CD4-positive, CD25-positive, alpha-beta regulatory T cell (primary cell): ENCODE results near the gene FRY. TPM values are rescaled to one million over a fixed set of nuclear protein-coding genes. Genes with fewer than 3 reads are reported as not detected.
A peak's percentile ranks its signal among the peaks of the same experiment; 100 is the strongest.

ENCODE experiments used
- ATAC-seq, 2 donors: fragments of 150-1000 bp; cut with Tn5 transposase; one replicate each; pipeline ENCODE4 v1.10.0; 2021; ENCODE audit warnings: low read depth in 2 of 2, moderate number of reproducible peaks in 2 of 2, moderate library complexity in 1 of 2
- DNase-seq, 3 donors: peaks; one replicate each; pipeline versions ENCODE4 v3.0.0 to v3.0.0-alpha.2; 2012 to 2022; ENCODE audit warnings: mixed read lengths in 1 of 3
- H3K27ac ChIP-seq: one replicate; pipeline ENCODE4 v1.7.0; 2013; ENCODE audit warnings: mild to moderate bottlenecking, low read length; ENCODE audit not compliant: insufficient read depth, poor library complexity, severe bottlenecking
- H3K27me3 ChIP-seq: one replicate; pipeline ENCODE4 v1.7.0; 2013; ENCODE audit warnings: low read length; ENCODE audit not compliant: control insufficient read depth, insufficient read depth
- H3K36me3 ChIP-seq: one replicate; pipeline ENCODE4 v1.7.0; 2013; ENCODE audit warnings: mild to moderate bottlenecking, low read length, moderate library complexity; ENCODE audit not compliant: control insufficient read depth, insufficient read depth
- H3K4me1 ChIP-seq: 2 replicates; pipeline ENCODE4 v1.7.0; 2013; ENCODE audit warnings: mild to moderate bottlenecking, low read length; ENCODE audit not compliant: insufficient read depth, control insufficient read depth, poor library complexity, severe bottlenecking
- H3K4me3 ChIP-seq: one replicate; pipeline ENCODE4 v1.7.0; 2013; ENCODE audit warnings: low read depth, mild to moderate bottlenecking, low read length, moderate library complexity
- H3K9me3 ChIP-seq, 2 experiments: 1 replicate in 1 of 2; 2 replicates in 1 of 2; pipeline ENCODE4 v1.7.0; 2013; ENCODE audit warnings: low read length in 2 of 2, mild to moderate bottlenecking in 1 of 2, moderate library complexity in 1 of 2; ENCODE audit not compliant: control insufficient read depth in 2 of 2
- H3K27ac Mint-ChIP-seq, 3 donors: one replicate each; pipeline ENCODE4 v1.8.0; 2020 to 2022; ENCODE audit warnings: mild to moderate bottlenecking in 3 of 3, mixed read lengths in 3 of 3, moderate library complexity in 2 of 3
- H3K27me3 Mint-ChIP-seq: one replicate; pipeline ENCODE4 v1.8.0; 2022; ENCODE audit warnings: mild to moderate bottlenecking, mixed read lengths
- H3K36me3 Mint-ChIP-seq: one replicate; pipeline ENCODE4 v1.8.0; 2020; ENCODE audit warnings: mixed read lengths
- H3K4me1 Mint-ChIP-seq, 4 donors: one replicate each; pipeline ENCODE4 v1.8.0; 2020 to 2022; ENCODE audit warnings: mixed read lengths in 4 of 4, mild to moderate bottlenecking in 1 of 4
- H3K4me3 Mint-ChIP-seq, 4 donors: one replicate each; pipeline ENCODE4 v1.8.0; 2020 to 2022; ENCODE audit warnings: mild to moderate bottlenecking in 4 of 4, mixed read lengths in 4 of 4, moderate library complexity in 3 of 4
- H3K9me3 Mint-ChIP-seq, 7 donors: one replicate each; pipeline ENCODE4 v1.8.0; 2020 to 2022; ENCODE audit warnings: mixed read lengths in 7 of 7, mild to moderate bottlenecking in 3 of 7, moderate library complexity in 2 of 7
- polyA plus RNA-seq, 4 donors: library from polyadenylated mRNA; unstranded; fragments of 300-500 nt; fragmentation: Illumina TruSeq; gene quantifications; one replicate each; pipeline ENCODE4 v1.2.3, GENCODE V29; 2021
- total RNA-seq: library from RNA; stranded (reverse); gene quantifications from one replicate; pipeline ENCODE4 v1.2.3, GENCODE V29; 2022

FRY gene
- total and polyA plus RNA-seq, 5 donors from 2014 or later = 0.96 to 12.8 (median 1.0) TPM

DNA sequence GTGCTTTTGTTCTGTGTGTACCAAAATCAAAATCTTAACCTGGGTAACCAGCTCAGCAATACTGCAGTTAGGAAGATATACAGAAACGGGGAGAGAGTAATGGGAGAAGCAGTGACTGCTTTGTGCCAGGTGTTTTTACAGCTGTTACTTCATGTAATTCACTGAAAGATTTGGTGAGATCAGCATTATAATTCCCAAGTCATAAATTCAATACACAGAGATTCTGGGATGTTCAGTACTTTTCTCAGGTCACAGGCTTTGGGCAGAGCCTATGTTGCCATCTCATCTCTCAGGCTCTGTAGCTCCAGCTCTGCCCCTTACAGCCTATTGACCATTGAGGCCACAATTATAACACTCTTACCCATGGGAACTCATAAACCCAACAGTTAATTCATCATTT, 145.1 kb downstream of the FRY start:
- Histone ChIP-seq H3K27ac (no peak overlapping the region), H3K4me3 (no peak overlapping the region), H3K27me3 (peaks cover 2% of the 10 kb centered on the region), H3K36me3 (no peaks in the 10 kb centered on the region), H3K9me3 (no peaks in the 10 kb centered on the region), H3K4me1 (no peaks in the 10 kb centered on the region)
- H3K4me3 Mint-ChIP-seq = no peak overlapping the region
- no peaks in the 10 kb centered on the region for H3K4me1 Mint-ChIP-seq
- no peak for DNase-seq
- no peak for ATAC-seq
- peaks cover 4% of the 10 kb centered on the region for H3K36me3 Mint-ChIP-seq
- peaks cover 14% of the 10 kb centered on the region for H3K27me3 Mint-ChIP-seq
- H3K9me3 Mint-ChIP-seq = peaks cover 0 to 2% (median 0%) of the 10 kb centered on the region in 7 donors
- H3K27ac Mint-ChIP-seq = no peak overlapping the region

DNA sequence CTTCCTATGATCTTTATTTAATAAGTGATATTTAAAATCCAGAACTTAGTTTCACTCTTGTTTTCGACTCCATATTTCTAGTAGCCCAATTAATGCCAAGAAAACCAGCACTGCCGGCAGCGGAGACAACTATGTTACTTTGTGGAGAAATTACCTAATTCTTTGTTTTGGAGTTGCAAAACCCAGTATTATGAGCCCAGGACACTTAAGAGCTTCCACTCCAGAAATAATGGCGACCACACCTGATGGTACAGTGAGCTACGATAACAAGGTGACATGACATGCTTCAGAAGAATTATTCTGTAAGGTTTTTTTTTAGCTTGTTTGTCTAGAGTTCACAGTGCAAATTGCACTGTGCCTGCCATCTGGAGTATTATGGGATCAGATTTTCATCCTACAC, 147.2 kb downstream of the FRY start:
- H3K36me3 Mint-ChIP-seq = no peaks in the 10 kb centered on the region
- H3K36me3 ChIP-seq = no peaks in the 10 kb centered on the region
- H3K27me3 Mint-ChIP-seq = peaks cover 5% of the 10 kb centered on the region
- peaks cover 2% of the 10 kb centered on the region for H3K27me3 ChIP-seq
- H3K4me3 ChIP-seq = no peak overlapping the region
- no peaks in the 10 kb centered on the region for H3K4me1 Mint-ChIP-seq
- H3K27ac Mint-ChIP-seq = no peak overlapping the region
- H3K9me3 Mint-ChIP-seq = peaks cover 0 to 2% (median 0%) of the 10 kb centered on the region in 7 donors
- DNase-seq (no peak), ATAC-seq (no peak)
- H3K4me3 Mint-ChIP-seq = no peak overlapping the region
- no peak overlapping the region for H3K27ac ChIP-seq
- H3K4me1 ChIP-seq = no peaks in the 10 kb centered on the region
- no peaks in the 10 kb centered on the region for H3K9me3 ChIP-seq

DNA sequence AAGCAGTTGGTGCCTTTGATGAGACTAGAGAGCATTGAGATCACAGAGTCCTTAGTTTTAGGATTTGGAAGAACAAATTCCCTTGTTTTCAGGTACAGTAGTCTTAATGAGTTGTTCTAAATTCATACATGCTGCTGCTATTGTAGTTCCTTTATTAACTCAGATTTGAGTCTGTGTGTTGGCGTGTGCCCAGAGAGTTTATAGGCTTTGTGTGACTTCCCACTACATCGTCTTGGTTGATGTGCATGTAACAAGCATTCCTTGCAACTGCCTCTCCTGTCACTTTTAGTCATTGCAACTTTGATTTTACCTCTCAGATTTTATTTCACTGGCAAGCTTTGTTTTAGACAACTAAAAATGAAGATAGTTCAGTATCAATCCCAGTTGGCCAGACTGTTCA, 148.1 kb downstream of the FRY start:
- Histone ChIP-seq H3K36me3 (no peaks in the 10 kb centered on the region), H3K9me3 (no peaks in the 10 kb centered on the region), H3K4me3 (no peak overlapping the region), H3K27me3 (peaks cover 2% of the 10 kb centered on the region), H3K27ac (no peak overlapping the region), H3K4me1 (no peaks in the 10 kb centered on the region)
- Mint-ChIP-seq H3K9me3 (peaks cover 0 to 2% (median 0%) of the 10 kb centered on the region in 7 donors), H3K36me3 (no peaks in the 10 kb centered on the region), H3K27me3 (peaks cover 5% of the 10 kb centered on the region), H3K4me3 (no peak overlapping the region), H3K27ac (peak overlapping the region in 1 of 3 donors; percentile 67), H3K4me1 (no peaks in the 10 kb centered on the region)
- DNase-seq (no peak), ATAC-seq (no peak)

DNA sequence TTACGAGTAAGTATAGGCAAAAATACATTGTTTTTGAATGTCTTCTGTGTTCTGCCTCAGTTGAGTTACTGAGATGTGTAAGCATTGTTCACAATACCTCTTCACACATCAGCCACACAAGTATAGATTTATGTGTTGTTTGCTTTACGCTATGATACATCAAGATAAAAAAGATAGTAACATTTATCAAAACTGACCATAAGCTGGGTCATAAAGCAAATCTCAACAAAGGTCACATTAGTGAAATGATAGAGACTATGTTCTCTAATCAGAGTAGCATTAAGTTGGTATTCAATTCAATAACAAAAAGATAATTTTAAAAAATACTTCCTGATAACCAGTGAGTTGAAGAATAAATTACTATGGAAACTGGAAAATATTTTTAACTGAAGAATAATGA, 156.1 kb downstream of the FRY start:
- Histone ChIP-seq H3K36me3 (no peaks in the 10 kb centered on the region), H3K27ac (no peak overlapping the region), H3K9me3 (no peaks in the 10 kb centered on the region), H3K27me3 (no peaks in the 10 kb centered on the region), H3K4me1 (no peaks in the 10 kb centered on the region), H3K4me3 (no peak overlapping the region)
- DNase-seq (no peak), ATAC-seq (no peak)
- H3K27me3 Mint-ChIP-seq = peaks cover 7% of the 10 kb centered on the region
- H3K4me3 Mint-ChIP-seq = no peak overlapping the region
- no peaks in the 10 kb centered on the region for H3K36me3 Mint-ChIP-seq
- no peak overlapping the region for H3K27ac Mint-ChIP-seq
- H3K4me1 Mint-ChIP-seq = no peaks in the 10 kb centered on the region
- H3K9me3 Mint-ChIP-seq = peaks cover 0 to under 1% (median 0%) of the 10 kb centered on the region in 7 donors

DNA sequence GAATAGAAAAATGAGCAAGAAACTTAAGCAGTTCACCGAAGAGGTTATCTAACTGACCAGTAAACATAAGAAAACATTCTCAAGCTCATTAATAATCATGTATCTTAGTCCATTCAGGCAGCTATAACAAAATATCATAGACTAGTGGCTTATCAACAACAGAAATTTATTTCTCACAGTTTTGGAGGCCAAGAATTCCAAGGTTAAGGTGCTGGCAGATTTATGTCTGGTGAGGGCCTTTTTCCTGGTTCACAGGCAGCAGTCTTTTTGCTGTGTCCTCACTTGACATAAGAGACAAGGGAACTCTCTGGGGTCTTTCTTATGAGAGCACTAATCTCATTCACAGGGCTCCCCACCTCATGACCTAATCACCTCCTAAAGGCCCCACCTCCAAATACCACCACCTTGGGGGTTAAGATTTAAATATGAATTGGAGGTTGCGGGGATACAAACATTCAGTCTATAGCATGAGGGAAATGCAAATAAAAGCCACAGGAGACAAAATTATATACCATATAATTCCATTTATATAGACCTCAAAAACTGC, 160.0 kb downstream of the FRY start:
- no peaks in the 10 kb centered on the region for H3K4me1 ChIP-seq
- H3K4me1 Mint-ChIP-seq = no peaks in the 10 kb centered on the region
- no peaks in the 10 kb centered on the region for H3K27me3 ChIP-seq
- no peak overlapping the region for H3K27ac ChIP-seq
- no peaks in the 10 kb centered on the region for H3K36me3 Mint-ChIP-seq
- ATAC-seq (no peak), DNase-seq (no peak)
- H3K9me3 ChIP-seq = no peaks in the 10 kb centered on the region
- no peaks in the 10 kb centered on the region for H3K36me3 ChIP-seq
- no peaks in the 10 kb centered on the region for H3K9me3 Mint-ChIP-seq
- no peak overlapping the region for H3K4me3 Mint-ChIP-seq
- H3K27ac Mint-ChIP-seq = no peak overlapping the region
- no peak overlapping the region for H3K4me3 ChIP-seq
- H3K27me3 Mint-ChIP-seq = peaks cover 13% of the 10 kb centered on the region

DNA sequence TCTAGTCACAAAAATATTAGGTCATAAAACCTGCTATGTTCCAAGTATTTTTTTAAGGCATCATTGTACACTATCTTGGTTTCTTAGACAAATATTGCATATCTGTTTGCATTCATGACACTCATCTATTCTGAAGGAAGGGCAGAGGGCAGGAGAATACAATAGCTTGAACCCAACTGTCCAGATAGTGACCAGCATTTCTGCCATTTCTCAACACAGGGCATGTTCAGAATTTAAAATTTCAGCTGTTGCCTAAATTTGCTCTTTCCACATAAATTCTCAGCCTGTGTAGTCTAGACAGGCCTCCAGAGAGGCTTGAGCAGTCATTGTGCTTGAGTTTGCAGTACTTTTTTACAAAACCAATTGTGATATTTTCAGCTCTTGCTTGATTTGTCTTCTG, 164.1 kb downstream of the FRY start:
- Mint-ChIP-seq H3K9me3 (no peaks in the 10 kb centered on the region), H3K27ac (no peak overlapping the region), H3K4me1 (no peaks in the 10 kb centered on the region), H3K27me3 (peaks cover 11% of the 10 kb centered on the region), H3K36me3 (no peaks in the 10 kb centered on the region), H3K4me3 (no peak overlapping the region)
- no peaks in the 10 kb centered on the region for H3K9me3 ChIP-seq
- ATAC-seq (no peak), DNase-seq (no peak)
- H3K36me3 ChIP-seq = no peaks in the 10 kb centered on the region
- H3K4me1 ChIP-seq = no peaks in the 10 kb centered on the region
- H3K27ac ChIP-seq = no peak overlapping the region
- H3K4me3 ChIP-seq = no peak overlapping the region
- H3K27me3 ChIP-seq = no peaks in the 10 kb centered on the region

DNA sequence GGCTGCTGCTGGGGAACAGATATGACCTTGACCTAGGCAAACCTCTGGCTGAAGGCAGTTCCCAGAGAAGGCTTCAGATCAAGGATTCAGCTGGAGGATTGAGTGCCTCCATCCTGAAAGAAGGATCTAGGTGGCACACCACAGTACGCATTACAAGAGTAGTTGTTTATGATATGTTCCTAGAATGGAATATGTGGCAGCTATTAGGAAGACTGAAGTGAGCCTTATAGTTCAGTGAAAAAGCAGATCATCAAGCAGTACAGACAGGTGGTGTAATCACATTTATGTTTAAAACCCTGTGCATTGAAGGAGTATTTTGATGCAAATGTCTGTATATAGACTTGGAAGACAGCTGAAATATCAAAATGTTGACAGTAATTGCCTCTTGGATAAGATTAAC, 167.6 kb downstream of the FRY start:
- no peaks in the 10 kb centered on the region for H3K9me3 ChIP-seq
- Mint-ChIP-seq H3K27me3 (peaks cover 16% of the 10 kb centered on the region), H3K4me1 (no peaks in the 10 kb centered on the region)

DNA sequence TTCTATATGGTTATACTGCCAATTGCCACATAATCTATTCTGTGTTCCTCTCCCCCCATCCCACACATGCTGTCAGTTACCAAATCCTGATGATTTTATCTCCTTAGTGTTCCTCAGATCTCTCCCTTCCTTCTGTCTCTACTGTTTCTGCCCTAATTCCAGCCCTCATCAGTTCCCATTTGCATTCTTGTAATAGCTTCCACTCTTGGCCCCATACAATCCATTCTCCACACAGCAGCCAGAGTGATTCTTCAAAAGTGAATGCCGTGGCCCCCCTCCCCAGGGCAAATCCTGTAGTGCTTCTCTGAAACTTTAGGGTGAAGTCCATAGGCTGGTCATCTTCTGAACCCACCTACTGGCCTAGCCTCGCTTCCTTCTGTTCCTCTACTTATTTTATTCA, 169.2 kb downstream of the FRY start:
- ATAC-seq (no peak), DNase-seq (no peak)
- H3K36me3 Mint-ChIP-seq = no peaks in the 10 kb centered on the region
- H3K36me3 ChIP-seq = no peaks in the 10 kb centered on the region
- H3K27me3 Mint-ChIP-seq = peaks cover 17% of the 10 kb centered on the region
- H3K4me1 Mint-ChIP-seq = no peaks in the 10 kb centered on the region
- no peaks in the 10 kb centered on the region for H3K9me3 ChIP-seq
- no peak overlapping the region for H3K27ac ChIP-seq
- no peak overlapping the region for H3K4me3 Mint-ChIP-seq
- H3K9me3 Mint-ChIP-seq = peaks cover 0 to 3% (median 0%) of the 10 kb centered on the region in 7 donors
- H3K27ac Mint-ChIP-seq = no peak overlapping the region
- H3K4me3 ChIP-seq = no peak overlapping the region
- no peaks in the 10 kb centered on the region for H3K4me1 ChIP-seq
- no peaks in the 10 kb centered on the region for H3K27me3 ChIP-seq

More for the DNA sequence above, 167.6 kb downstream of the FRY start:
- H3K4me3 ChIP-seq = no peak overlapping the region
- Mint-ChIP-seq H3K36me3 (no peaks in the 10 kb centered on the region), H3K27ac (no peak overlapping the region), H3K4me3 (no peak overlapping the region), H3K9me3 (peaks cover 0 to 2% (median 0%) of the 10 kb centered on the region in 7 donors)
- no peaks in the 10 kb centered on the region for H3K27me3 ChIP-seq
- no peak overlapping the region for H3K27ac ChIP-seq
- ATAC-seq (no peak), DNase-seq (no peak)
- H3K4me1 ChIP-seq = no peaks in the 10 kb centered on the region
- no peaks in the 10 kb centered on the region for H3K36me3 ChIP-seq
